GM06990 (cell line): ENCODE data around the gene FBXL17.

Experiments used
- DNase-seq: peaks from one replicate; pipeline ENCODE4 v3.0.0-alpha.2; 2011; ENCODE audit not compliant: insufficient read length; ENCODE audit errors: extremely low read depth
- H3K27me3 ChIP-seq: replicated peaks from 2 replicates; pipeline ENCODE4 v1.6.0; 2011; ENCODE audit warnings: low read length; ENCODE audit not compliant: control insufficient read depth, insufficient read depth
- H3K36me3 ChIP-seq: 2 replicates; pipeline ENCODE4 v1.5.1; 2011; ENCODE audit warnings: low read length; ENCODE audit not compliant: control insufficient read depth, insufficient read depth
- H3K4me3 ChIP-seq: replicated peaks from 2 replicates; pipeline ENCODE4 v1.5.1; 2011; ENCODE audit warnings: low read depth, mild to moderate bottlenecking, control low read depth, low read length
- TF ChIP-seq, protein P1 (sequence below): IDR thresholded peaks from 2 replicates; pipeline ENCODE4 v1.5.1; 2011; ENCODE audit warnings: low read length, control low read depth, mild to moderate bottlenecking, inconsistent platforms; ENCODE audit not compliant: insufficient read depth, poor library complexity, severe bottlenecking

Gene FBXL17

DNA sequence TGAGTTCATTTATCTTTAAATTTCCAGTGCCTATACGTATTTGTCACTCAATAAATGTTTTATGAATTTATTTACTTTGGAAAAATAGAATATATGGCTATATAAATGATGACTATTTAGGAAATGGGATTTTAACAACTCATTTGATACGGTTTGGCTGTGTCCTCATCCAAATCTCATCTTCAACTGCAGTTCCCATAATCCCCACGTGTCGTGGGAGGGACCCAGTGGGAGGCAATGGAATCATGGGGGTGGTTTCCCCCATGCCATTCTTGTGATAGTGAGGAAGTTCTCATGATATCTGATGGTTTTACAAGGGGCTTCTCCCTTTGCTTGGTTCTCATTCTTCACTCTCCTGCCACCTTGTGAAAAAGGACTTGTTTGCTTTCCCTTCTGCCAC, 523.6 kb downstream of the FBXL17 start:
- Histone ChIP-seq H3K27me3 (no peaks in the 10 kb centered on the region), H3K36me3 (no peaks in the 10 kb centered on the region), H3K4me3 (no peak overlapping the region)
- no peak for DNase-seq
- TF ChIP-seq, protein P1, sequence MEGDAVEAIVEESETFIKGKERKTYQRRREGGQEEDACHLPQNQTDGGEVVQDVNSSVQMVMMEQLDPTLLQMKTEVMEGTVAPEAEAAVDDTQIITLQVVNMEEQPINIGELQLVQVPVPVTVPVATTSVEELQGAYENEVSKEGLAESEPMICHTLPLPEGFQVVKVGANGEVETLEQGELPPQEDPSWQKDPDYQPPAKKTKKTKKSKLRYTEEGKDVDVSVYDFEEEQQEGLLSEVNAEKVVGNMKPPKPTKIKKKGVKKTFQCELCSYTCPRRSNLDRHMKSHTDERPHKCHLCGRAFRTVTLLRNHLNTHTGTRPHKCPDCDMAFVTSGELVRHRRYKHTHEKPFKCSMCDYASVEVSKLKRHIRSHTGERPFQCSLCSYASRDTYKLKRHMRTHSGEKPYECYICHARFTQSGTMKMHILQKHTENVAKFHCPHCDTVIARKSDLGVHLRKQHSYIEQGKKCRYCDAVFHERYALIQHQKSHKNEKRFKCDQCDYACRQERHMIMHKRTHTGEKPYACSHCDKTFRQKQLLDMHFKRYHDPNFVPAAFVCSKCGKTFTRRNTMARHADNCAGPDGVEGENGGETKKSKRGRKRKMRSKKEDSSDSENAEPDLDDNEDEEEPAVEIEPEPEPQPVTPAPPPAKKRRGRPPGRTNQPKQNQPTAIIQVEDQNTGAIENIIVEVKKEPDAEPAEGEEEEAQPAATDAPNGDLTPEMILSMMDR = no peak

DNA sequence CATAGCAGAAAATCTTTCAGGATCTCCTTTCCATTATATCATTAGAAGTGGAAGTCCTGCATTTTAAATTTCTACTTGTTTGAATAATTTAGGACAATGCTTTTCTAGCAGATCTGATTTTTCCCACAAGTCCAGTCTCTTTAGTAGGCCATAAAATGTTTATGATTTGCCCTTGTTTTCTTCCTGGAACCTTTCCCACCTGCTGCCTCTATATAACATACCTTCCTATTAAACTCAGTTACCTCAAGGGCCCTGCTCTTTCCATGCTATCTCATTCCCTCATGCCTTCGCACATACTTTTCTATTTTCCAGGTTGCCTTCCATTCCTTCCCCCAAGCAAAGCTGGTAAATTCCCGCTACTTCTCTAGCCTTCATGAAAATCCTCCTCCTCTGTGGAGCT, 524.1 kb downstream of the FBXL17 start:
- H3K27me3 ChIP-seq = no peaks in the 10 kb centered on the region
- no peaks in the 10 kb centered on the region for H3K36me3 ChIP-seq
- no peak overlapping the region for H3K4me3 ChIP-seq
- TF ChIP-seq, protein P1 = no peak
- DNase-seq = no peak

DNA sequence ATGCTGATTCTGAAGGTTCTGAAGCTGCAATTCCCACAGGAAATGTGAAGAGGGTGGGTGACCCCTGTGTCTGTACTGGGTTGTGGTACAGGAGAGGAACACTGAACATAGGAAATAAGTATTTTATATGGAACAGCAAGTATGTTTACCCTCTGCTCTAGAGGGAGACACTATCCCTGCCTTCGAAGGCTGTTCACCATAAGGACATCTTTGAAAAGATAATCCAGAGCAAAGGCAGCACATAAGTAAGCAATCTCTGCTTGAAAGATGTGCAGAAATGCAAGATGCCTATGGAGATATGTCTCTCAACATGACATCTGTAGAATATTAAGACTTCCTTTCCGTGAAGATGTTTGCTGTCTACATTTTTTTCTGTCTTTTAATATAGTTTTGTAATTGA, 526.7 kb downstream of the FBXL17 start:
- H3K36me3 ChIP-seq = no peaks in the 10 kb centered on the region
- no peak overlapping the region for H3K4me3 ChIP-seq
- TF ChIP-seq, protein P1 = no peak
- no peaks in the 10 kb centered on the region for H3K27me3 ChIP-seq
- no peak for DNase-seq

DNA sequence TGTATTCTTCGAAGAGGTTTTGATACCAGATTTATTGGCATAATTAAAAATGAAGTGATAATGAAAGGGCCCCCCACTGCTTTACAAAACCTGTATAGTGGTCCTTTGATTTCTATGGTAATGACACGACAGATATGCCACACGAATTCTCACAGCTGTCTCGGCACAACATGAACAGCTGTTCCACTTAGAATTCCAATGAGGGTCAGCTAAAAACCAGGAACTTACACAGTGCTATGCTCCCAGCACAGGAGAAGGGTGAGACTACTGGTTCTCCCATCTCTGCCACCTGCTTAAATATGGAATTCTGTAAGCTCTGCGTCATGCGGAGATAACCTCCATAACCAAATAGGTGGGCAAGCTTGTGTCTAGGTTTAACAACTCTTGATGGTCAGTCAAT, 528.2 kb downstream of the FBXL17 start:
- no peak for DNase-seq
- Histone ChIP-seq H3K4me3 (no peak overlapping the region), H3K36me3 (no peaks in the 10 kb centered on the region), H3K27me3 (no peaks in the 10 kb centered on the region)
- TF ChIP-seq, protein P1 = no peak

DNA sequence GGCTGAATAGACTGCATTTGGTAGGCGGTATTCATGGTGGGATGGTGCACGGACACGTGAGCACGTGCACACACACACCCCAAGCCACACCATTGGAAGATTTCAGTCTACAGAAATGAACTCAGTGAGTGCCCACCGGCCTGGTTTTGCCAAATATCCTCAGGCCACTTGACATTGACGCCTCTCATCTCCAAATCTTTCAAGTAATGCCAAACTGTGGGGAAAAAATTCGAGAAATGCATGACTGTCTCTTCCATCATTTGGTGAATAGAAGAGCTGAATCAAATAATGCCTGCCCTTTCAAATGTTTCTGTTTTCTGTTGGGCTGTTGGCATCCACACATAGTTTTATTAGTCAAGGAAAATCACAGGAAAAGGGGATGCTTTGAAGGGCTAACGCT, 528.9 kb downstream of the FBXL17 start:
- no peaks in the 10 kb centered on the region for H3K27me3 ChIP-seq
- DNase-seq = no peak
- H3K36me3 ChIP-seq = no peaks in the 10 kb centered on the region
- H3K4me3 ChIP-seq = no peak overlapping the region
- TF ChIP-seq, protein P1 = no peak

DNA sequence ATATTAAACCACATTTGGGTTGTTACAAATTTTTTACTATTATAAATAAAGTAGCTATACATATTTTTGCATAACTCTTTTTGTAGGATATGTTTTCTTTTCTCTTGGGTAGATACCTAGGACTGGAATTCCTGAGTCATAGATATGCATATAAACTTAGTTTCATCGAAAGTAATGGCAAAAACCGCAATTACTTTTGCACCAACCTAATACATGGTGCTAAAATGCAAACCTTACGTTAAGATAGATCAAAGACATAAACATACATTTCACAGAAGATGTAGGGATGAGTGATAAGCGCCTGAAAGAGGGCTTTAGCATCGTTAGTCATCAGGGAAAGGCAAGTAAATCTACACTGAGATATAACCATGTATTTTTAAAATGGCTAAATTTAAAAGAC, 532.8 kb downstream of the FBXL17 start:
- TF ChIP-seq, protein P1 = no peak
- Histone ChIP-seq H3K36me3 (no peaks in the 10 kb centered on the region), H3K27me3 (no peaks in the 10 kb centered on the region), H3K4me3 (no peak overlapping the region)
- DNase-seq = no peak
